ENCODE data around the gene CRYL1. TPM values are rescaled to one million over a fixed set of nuclear protein-coding genes. Genes with fewer than 3 reads are reported as not detected.

Gene CRYL1
- total RNA-seq, 6 experiments from 2014 or later = 10.9 to 13.2 (median 12.0) TPM

- DNase-seq = no peak
- peaks cover 18% of the 10 kb centered on the region for H3K4me1 Mint-ChIP-seq (ENCODE audit: low read depth)
- no peak overlapping the region for H3K4me3 Mint-ChIP-seq
- TF ChIP-seq CTCF (IDR thresholded peaks at IDR 0.05) = no peak
- H3K27me3 Mint-ChIP-seq (ENCODE audit: insufficient read depth) = no peaks in the 10 kb centered on the region
- peaks cover 20% of the 10 kb centered on the region; the same call in 1 of the 2 replicates for H3K36me3 Mint-ChIP-seq (ENCODE audit: low read depth)
- H3K9me3 Mint-ChIP-seq = no peaks in the 10 kb centered on the region
- H3K27ac Mint-ChIP-seq = no peak overlapping the region
Measured at GRCh38 chr13:20503088-20504083, 22.3 kb downstream of the CRYL1 start.

- H3K4me3 Mint-ChIP-seq = no peak overlapping the region
- no peaks in the 10 kb centered on the region for H3K9me3 Mint-ChIP-seq
- TF ChIP-seq CTCF (IDR thresholded peaks at IDR 0.05) = no peak
- DNase-seq = no peak
- H3K27ac Mint-ChIP-seq = no peak overlapping the region
- peaks cover 20% of the 10 kb centered on the region; the same call in 1 of the 2 replicates for H3K36me3 Mint-ChIP-seq (ENCODE audit: low read depth)
- peaks cover 18% of the 10 kb centered on the region for H3K4me1 Mint-ChIP-seq (ENCODE audit: low read depth)
- no peaks in the 10 kb centered on the region for H3K27me3 Mint-ChIP-seq (ENCODE audit: insufficient read depth)
Measured at GRCh38 chr13:20501592-20501991, 24.1 kb downstream of the CRYL1 start.

GRCh38 chr13:20501120-20501519 lies 24.5 kb downstream of the CRYL1 start:
- Mint-ChIP-seq H3K36me3 (ENCODE audit: low read depth) (peaks cover 20% of the 10 kb centered on the region; the same call in 1 of the 2 replicates), H3K4me1 (ENCODE audit: low read depth) (peaks cover 18% of the 10 kb centered on the region), H3K9me3 (no peaks in the 10 kb centered on the region), H3K27me3 (ENCODE audit: insufficient read depth) (no peaks in the 10 kb centered on the region), H3K27ac (no peak overlapping the region), H3K4me3 (no peak overlapping the region)
- DNase-seq = no peak
- no peak for TF ChIP-seq CTCF (IDR thresholded peaks at IDR 0.05)

- peak; percentile 38 for DNase-seq
- no peak overlapping the region for H3K4me3 Mint-ChIP-seq
- TF ChIP-seq CTCF (IDR thresholded peaks at IDR 0.05) = no peak
- H3K27me3 Mint-ChIP-seq (ENCODE audit: insufficient read depth) = no peaks in the 10 kb centered on the region
- peak overlapping the region; percentile 74 for H3K27ac Mint-ChIP-seq
- peaks cover 20% of the 10 kb centered on the region; the same call in 1 of the 2 replicates for H3K36me3 Mint-ChIP-seq (ENCODE audit: low read depth)
- H3K9me3 Mint-ChIP-seq = no peaks in the 10 kb centered on the region
- peaks cover 29% of the 10 kb centered on the region for H3K4me1 Mint-ChIP-seq (ENCODE audit: low read depth)
Measured at GRCh38 chr13:20499986-20500385, 25.7 kb downstream of the CRYL1 start.

- no peak for TF ChIP-seq CTCF (IDR thresholded peaks at IDR 0.05)
- Mint-ChIP-seq H3K27ac (no peak overlapping the region), H3K27me3 (ENCODE audit: insufficient read depth) (no peaks in the 10 kb centered on the region), H3K4me3 (no peak overlapping the region), H3K9me3 (no peaks in the 10 kb centered on the region), H3K4me1 (ENCODE audit: low read depth) (peaks cover 30% of the 10 kb centered on the region), H3K36me3 (ENCODE audit: low read depth) (peaks cover 20% of the 10 kb centered on the region; the same call in 1 of the 2 replicates)
- no peak for DNase-seq
Measured at GRCh38 chr13:20498659-20499058, 27.0 kb downstream of the CRYL1 start.
